ENCODE results near the gene SS18L1. TPM values are rescaled to one million over a fixed set of nuclear protein-coding genes. Genes with fewer than 3 reads are reported as not detected.

SS18L1 gene
- total and polyA plus RNA-seq, 10 of the 15 experiments (the other 5 are each of a cell fraction or from before 2014, with no cell fraction given) = 1.8 to 20.0 (median 6.6) TPM

- ChIA-PET RAD21 (ENCODE audit: unreplicated experiment) (no interaction called here), CTCF (no interaction called here), POLR2A (no interaction called here), SMC1A (ENCODE audit: uncharacterized antibody, unreplicated experiment) (no interaction called here)
- Histone ChIP-seq H4K20me1 (ENCODE audit: control insufficient read depth, insufficient read depth) (no peaks in the 10 kb centered on the region; the same call in 1 of the 2 replicates), H3K4me2 (ENCODE audit: control insufficient read depth, insufficient read depth) (no peak overlapping the region), H3K9ac (ENCODE audit: control insufficient read depth, insufficient read depth, low read length) (no peak overlapping the region), H3K4me1 (ENCODE audit: control insufficient read depth, insufficient read depth, low read length) (no peaks in the 10 kb centered on the region), H3K4me3 (no peak overlapping the region), H2AFZ (ENCODE audit: control insufficient read depth, low read depth, low read length) (no peak overlapping the region), H3K79me2 (ENCODE audit: control insufficient read depth, insufficient read depth, low read length) (no peaks in the 10 kb centered on the region), H3K9me3 (replicated peaks; ENCODE audit: control insufficient read depth, insufficient read depth, low read length) (no peaks in the 10 kb centered on the region), H3K36me3 (ENCODE audit: control insufficient read depth in 2 of 2, insufficient read depth in 2 of 2, low read length in 1 of 2) (no peaks in the 10 kb centered on the region), H3K27ac (ENCODE audit: control insufficient read depth, insufficient read depth) (no peak overlapping the region), H3K27me3 (replicated peaks in 1 of 2; ENCODE audit: control insufficient read depth in 2 of 2, insufficient read depth in 2 of 2, low read length in 1 of 2) (peaks cover 1 to 10% of the 10 kb centered on the region in 2 experiments; a peak in 3 of 4 replicates)
- ATAC-seq (no peak), FAIRE-seq (no peak), DNase-seq (ENCODE audit: low read depth, low spot score) (no peak)
- BruUV-seq (replicated peaks) = no TSS peak
- in situ Hi-C loops (cut with MboI) (no loop called here), intact Hi-C loops (cut with micrococcal nuclease; ENCODE audit: unreplicated experiment) (no loop called here)
- 22% methylated on average over 45 of the region's 46 CpGs for WGBS (ENCODE audit: insufficient coverage, insufficient replicate concordance, low lambda C conversion rate, missing lambda C conversion rate)
- TF ChIP-seq ZNF207 (IDR thresholded peaks at IDR 0.05; ENCODE audit: borderline replicate concordance) (no peak), SMARCA5 (IDR thresholded peaks at IDR 0.05) (no peak), ZBTB40 (IDR thresholded peaks at IDR 0.05; ENCODE audit: borderline replicate concordance) (no peak), IRF4 (IDR thresholded peaks at IDR 0.05; ENCODE audit: low read depth, low read length) (no peak), CBFB (IDR thresholded peaks at IDR 0.05; ENCODE audit: low read depth) (no peak), POU2F2 (IDR thresholded peaks at IDR 0.05; ENCODE audit: borderline replicate concordance, low read depth, low read length) (no peak), FOS (IDR thresholded peaks at IDR 0.05; ENCODE audit: borderline replicate concordance, extremely low read depth, insufficient read length) (no peak), ATF7 (IDR thresholded peaks at IDR 0.05; ENCODE audit: low read depth) (no peak), TCF3 (IDR thresholded peaks at IDR 0.05; ENCODE audit: borderline replicate concordance, insufficient read depth, low read depth, low read length) (no peak), SRF (IDR thresholded peaks at IDR 0.05; ENCODE audit: low read depth in 2 of 2, low read length in 2 of 2) (no peak), BMI1 (IDR thresholded peaks at IDR 0.05; ENCODE audit: borderline replicate concordance) (no peak), SUPT20H (IDR thresholded peaks at IDR 0.05; ENCODE audit: borderline replicate concordance, control insufficient read depth, low read depth, low read length) (no peak)
- TF ChIP-seq, protein P1, sequence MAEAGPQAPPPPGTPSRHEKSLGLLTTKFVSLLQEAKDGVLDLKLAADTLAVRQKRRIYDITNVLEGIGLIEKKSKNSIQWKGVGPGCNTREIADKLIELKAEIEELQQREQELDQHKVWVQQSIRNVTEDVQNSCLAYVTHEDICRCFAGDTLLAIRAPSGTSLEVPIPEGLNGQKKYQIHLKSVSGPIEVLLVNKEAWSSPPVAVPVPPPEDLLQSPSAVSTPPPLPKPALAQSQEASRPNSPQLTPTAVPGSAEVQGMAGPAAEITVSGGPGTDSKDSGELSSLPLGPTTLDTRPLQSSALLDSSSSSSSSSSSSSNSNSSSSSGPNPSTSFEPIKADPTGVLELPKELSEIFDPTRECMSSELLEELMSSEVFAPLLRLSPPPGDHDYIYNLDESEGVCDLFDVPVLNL (IDR thresholded peaks at IDR 0.05; ENCODE audit: low read depth, low read length) = no peak
Observed at GRCh38 chr20:62220666-62221568, 77.3 kb downstream of the SS18L1 start.
